HEK293T (cell line): ENCODE measurements around the gene SACS.

Experiments
- ARNT ChIP-seq: fragments of 450-650 bp; IDR thresholded peaks from 2 replicates; pipeline ENCODE4 v1.6.1; 2017; ENCODE audit warnings: mild to moderate bottlenecking
- BHLHE40 ChIP-seq: fragments of 450-650 bp; IDR thresholded peaks from 2 replicates; pipeline ENCODE4 v1.6.1; 2016; ENCODE audit warnings: mild to moderate bottlenecking, moderate library complexity, borderline replicate concordance
- ELF4 ChIP-seq: fragments of 450-650 bp; IDR thresholded peaks from 2 replicates; pipeline ENCODE4 v1.6.1; 2017; ENCODE audit warnings: antibody characterized with exemption
- FOXK2 ChIP-seq: fragments of 450-650 bp; IDR thresholded peaks from 2 replicates; pipeline ENCODE4 v1.6.1; 2016; ENCODE audit warnings: mild to moderate bottlenecking
- FOXM1 ChIP-seq: fragments of 450-650 bp; IDR thresholded peaks from 2 replicates; pipeline ENCODE4 v1.6.1; 2017; ENCODE audit warnings: mild to moderate bottlenecking, borderline replicate concordance
- HDGF ChIP-seq: fragments of 450-650 bp; IDR thresholded peaks from 2 replicates; pipeline ENCODE4 v1.6.1; 2017; ENCODE audit warnings: antibody characterized with exemption, borderline replicate concordance
- LEF1 ChIP-seq: fragments of 450-650 bp; IDR thresholded peaks from 2 replicates; pipeline ENCODE4 v1.6.1; 2017; ENCODE audit warnings: mild to moderate bottlenecking, borderline replicate concordance
- SP1 ChIP-seq: fragments of 450-650 bp; IDR thresholded peaks from 2 replicates; pipeline ENCODE4 v1.6.1; 2017
- SUZ12 ChIP-seq: fragments of 450-650 bp; IDR thresholded peaks from 2 replicates; pipeline ENCODE4 v1.6.1; 2016; ENCODE audit warnings: mild to moderate bottlenecking
- TARDBP ChIP-seq: fragments of 450-650 bp; IDR thresholded peaks from 2 replicates; pipeline ENCODE4 v1.6.1; 2016
- ZNF384 ChIP-seq: fragments of 450-650 bp; IDR thresholded peaks from 2 replicates; pipeline ENCODE4 v1.6.1; 2016

DNA sequence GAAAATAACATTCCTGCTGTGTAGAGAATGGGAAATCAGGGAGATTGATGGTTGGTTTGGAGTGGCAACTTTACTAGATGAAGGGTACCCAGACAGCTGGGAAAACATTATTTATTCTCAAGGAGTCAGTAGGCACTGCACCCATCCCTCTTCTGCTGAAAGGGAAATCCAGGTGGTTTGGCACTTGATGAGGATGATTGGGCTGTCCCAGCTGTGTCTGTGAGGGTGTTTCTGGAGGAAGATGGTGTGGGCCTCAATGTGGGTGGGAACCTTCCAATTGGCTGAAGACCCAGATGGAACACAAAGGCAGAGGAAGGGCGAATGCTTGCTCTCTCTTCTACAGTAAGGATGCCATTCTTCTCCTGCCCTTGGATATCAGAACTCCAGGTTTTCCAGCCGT, 10.4 kb upstream of the SACS start:
- TF ChIP-seq FOXM1, result no peak
- TF ChIP-seq TARDBP, result no peak
- TF ChIP-seq HDGF, result no peak
- no peak for TF ChIP-seq ARNT
- no peak for TF ChIP-seq BHLHE40
- no peak for TF ChIP-seq ZNF384
- TF ChIP-seq FOXK2, result no peak
- no peak for TF ChIP-seq ELF4
- TF ChIP-seq SUZ12, result no peak
- no peak for TF ChIP-seq SP1
- TF ChIP-seq LEF1, result no peak
